PC-9 (cell line): ENCODE results near the gene EXOSC6.

Experiments used
- EZH2 ChIP-seq: fragments of 200-600 bp; sonication (generic); IDR thresholded peaks from 2 replicates; pipeline ENCODE4 v1.8.0; 2017; ENCODE audit warnings: antibody characterized with exemption, low read depth
- TF ChIP-seq, protein P1 (sequence below): fragments of 200-600 bp; sonication (generic); conservative IDR thresholded peaks from 2 replicates; pipeline ENCODE4 v1.6.1; 2017; ENCODE audit warnings: mixed run types, antibody characterized with exemption, mild to moderate bottlenecking, moderate library complexity

DNA sequence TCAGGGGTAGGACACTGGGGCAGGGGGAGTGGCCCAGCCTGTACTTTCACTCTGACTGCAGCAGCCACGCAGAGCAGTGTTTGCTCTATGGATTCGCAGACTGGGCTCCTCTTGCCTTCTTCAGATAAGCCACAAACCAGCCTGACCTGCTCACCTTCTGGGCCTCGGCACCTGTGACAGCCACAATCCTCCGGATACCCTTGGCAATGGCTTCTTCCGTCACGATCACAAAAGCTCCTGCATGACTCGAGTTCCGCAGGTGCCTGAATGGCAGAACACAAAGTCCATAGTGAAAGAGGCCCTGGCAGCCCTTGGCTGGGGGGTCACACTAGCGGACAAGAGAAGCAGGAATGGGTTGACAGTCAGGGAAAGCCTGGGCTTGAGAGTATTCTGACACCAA is 3.8 kb upstream of the EXOSC6 start:
- TF ChIP-seq, protein P1, sequence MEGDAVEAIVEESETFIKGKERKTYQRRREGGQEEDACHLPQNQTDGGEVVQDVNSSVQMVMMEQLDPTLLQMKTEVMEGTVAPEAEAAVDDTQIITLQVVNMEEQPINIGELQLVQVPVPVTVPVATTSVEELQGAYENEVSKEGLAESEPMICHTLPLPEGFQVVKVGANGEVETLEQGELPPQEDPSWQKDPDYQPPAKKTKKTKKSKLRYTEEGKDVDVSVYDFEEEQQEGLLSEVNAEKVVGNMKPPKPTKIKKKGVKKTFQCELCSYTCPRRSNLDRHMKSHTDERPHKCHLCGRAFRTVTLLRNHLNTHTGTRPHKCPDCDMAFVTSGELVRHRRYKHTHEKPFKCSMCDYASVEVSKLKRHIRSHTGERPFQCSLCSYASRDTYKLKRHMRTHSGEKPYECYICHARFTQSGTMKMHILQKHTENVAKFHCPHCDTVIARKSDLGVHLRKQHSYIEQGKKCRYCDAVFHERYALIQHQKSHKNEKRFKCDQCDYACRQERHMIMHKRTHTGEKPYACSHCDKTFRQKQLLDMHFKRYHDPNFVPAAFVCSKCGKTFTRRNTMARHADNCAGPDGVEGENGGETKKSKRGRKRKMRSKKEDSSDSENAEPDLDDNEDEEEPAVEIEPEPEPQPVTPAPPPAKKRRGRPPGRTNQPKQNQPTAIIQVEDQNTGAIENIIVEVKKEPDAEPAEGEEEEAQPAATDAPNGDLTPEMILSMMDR = no peak
- TF ChIP-seq EZH2 = no peak
